ENCODE measurements around the gene KRT27. TPM values are rescaled to one million over a fixed set of nuclear protein-coding genes. Genes with fewer than 3 reads are reported as not detected.
A peak's percentile ranks its signal among the peaks of the same experiment; 100 is the strongest.

Gene KRT27
- total and polyA plus RNA-seq, 9 of the 15 experiments (the other 6 are each of a cell fraction or from before 2014, with no cell fraction given): 0.10 TPM; not detected in 8

GRCh38 chr17:40738553-40738952, 43.8 kb downstream of the KRT27 start (continued):
- no peak for TF ChIP-seq ARID2 (IDR thresholded peaks at IDR 0.05)
- TF ChIP-seq ZNF589 (CRISPR knock-in tag; IDR thresholded peaks at IDR 0.05; ENCODE audit: low read depth): no peak
- TF ChIP-seq ZNF174 (CRISPR knock-in tag; IDR thresholded peaks at IDR 0.05): no peak
- TF ChIP-seq ZNF584 (CRISPR knock-in tag; IDR thresholded peaks at IDR 0.05; ENCODE audit: low read depth): peak; percentile 60; the same call in 1 of the 2 replicates
- TF ChIP-seq ZNF609 (CRISPR knock-in tag; IDR thresholded peaks at IDR 0.05; ENCODE audit: borderline replicate concordance): no peak
- TF ChIP-seq RFX5 (IDR thresholded peaks at IDR 0.05; ENCODE audit: low read depth, low read length): no peak
- no peak for TF ChIP-seq TSC22D4 (tag; IDR thresholded peaks at IDR 0.05)
- no peak for TF ChIP-seq KDM1A (IDR thresholded peaks at IDR 0.05)
- TF ChIP-seq PRMT5 (CRISPR knock-in tag; IDR thresholded peaks at IDR 0.05): no peak

Data from K562 (cell line).